K562 (cell line): ENCODE data around the gene FMN2. TPM values are rescaled to one million over a fixed set of nuclear protein-coding genes. Genes with fewer than 3 reads are reported as not detected.

Source experiments
- ATAC-seq: fragments of 200-7000 bp; cut with Tn5 transposase; 3 replicates; pipeline ENCODE4 v1.9.1; 2020; ENCODE audit warnings: moderate library complexity
- BruUV-seq: library from RNA; stranded (reverse); fragments of 400-500 nt; replicated peaks from 2 replicates; lab custom pipeline; 2021; lab: Mats Ljungman, UMichigan
- CTCF ChIA-PET: fragments of 300-600 bp; formaldehyde crosslinking; extraction: SDS; loops from one replicate; lab custom pipeline; 2021; ENCODE audit warnings: low intra/inter-chr PET ratio; lab: Yijun Ruan, JAX
- POLR2A ChIA-PET: fragments of 300-600, 350-650 bp; sonication (Branson Sonifier 250); formaldehyde crosslinking; extraction: SDS; loops from one replicate; lab custom pipeline; 2021; ENCODE audit warnings: antibody characterized with exemption, inconsistent platforms; lab: Yijun Ruan, JAX
- DNase-seq, 4 experiments: peaks; one replicate each; pipeline versions ENCODE4 v3.0.0 to v3.0.0-alpha.2; 2011 to 2018; ENCODE audit warnings: low spot score in 3 of 4, mixed read lengths in 3 of 4; ENCODE audit errors: extremely low read depth in 1 of 4
- FAIRE-seq: peaks from 2 replicates; lab custom pipeline; 2011; peaks lifted over from hg19 to GRCh38; lab: Jason Lieb, UNC
- H2AFZ ChIP-seq: 2 replicates; pipeline ENCODE4 v1.6.0; 2011; ENCODE audit warnings: low read depth, low read length, control low read depth, inconsistent platforms
- H3K27ac ChIP-seq: fragments of 200-600 bp; 3 replicates; pipeline ENCODE4 v1.8.0; 2011; ENCODE audit warnings: low read depth, mild to moderate bottlenecking, control low read depth, inconsistent platforms, low read length, moderate library complexity, mixed read lengths; ENCODE audit errors: extremely low read depth
- H3K27me3 ChIP-seq, 2 experiments: fragments of 300-600 bp in 1 of 2; 2 replicates in 1 of 2; 3 replicates in 1 of 2; pipeline versions ENCODE4 v1.6.0 to v1.8.0; 2011; ENCODE audit warnings: inconsistent platforms in 2 of 2, low read length in 2 of 2, mild to moderate bottlenecking in 1 of 2, mixed read lengths in 1 of 2, moderate library complexity in 1 of 2; ENCODE audit not compliant: control insufficient read depth in 2 of 2, insufficient read depth in 2 of 2
- H3K36me3 ChIP-seq: fragments of 300-600 bp; 3 replicates; pipeline ENCODE4 v1.8.0; 2011; ENCODE audit warnings: mild to moderate bottlenecking, low read length, inconsistent platforms; ENCODE audit not compliant: control insufficient read depth, insufficient read depth
- H3K4me1 ChIP-seq, 2 experiments: fragments of 200-600 bp in 1 of 2; replicated peaks in 1 of 2; 2 replicates in 1 of 2; 3 replicates in 1 of 2; pipeline versions ENCODE4 v1.5.1 to v1.8.0; 2011; ENCODE audit warnings: inconsistent platforms in 2 of 2, low read length in 2 of 2, mild to moderate bottlenecking in 1 of 2, mixed read lengths in 1 of 2, moderate library complexity in 1 of 2; ENCODE audit not compliant: control insufficient read depth in 2 of 2, insufficient read depth in 2 of 2
- H3K4me2 ChIP-seq: 2 replicates; pipeline ENCODE4 v1.6.1; 2011; ENCODE audit warnings: low read length, control low read depth, inconsistent platforms, mixed read lengths; ENCODE audit not compliant: insufficient read depth
- H3K4me3 ChIP-seq: fragments of 200-600 bp; sonication (generic), shearing (Covaris generic); 2 replicates; pipeline ENCODE4 v1.5.1; 2016; ENCODE audit warnings: control low read depth, inconsistent platforms
- H3K79me2 ChIP-seq: fragments of 200-600 bp; 3 replicates; pipeline ENCODE4 v1.8.0; 2011; ENCODE audit warnings: low read length, inconsistent platforms; ENCODE audit not compliant: control insufficient read depth, insufficient read depth
- H3K9ac ChIP-seq, 2 experiments: 2 replicates each; pipeline versions ENCODE4 v1.6.0 to v1.6.1; 2011; ENCODE audit warnings: low read depth in 2 of 2, low read length in 2 of 2, control low read depth in 1 of 2, inconsistent platforms in 1 of 2, mild to moderate bottlenecking in 1 of 2, mixed read lengths in 1 of 2; ENCODE audit not compliant: insufficient read depth in 1 of 2
- H3K9me1 ChIP-seq: one replicate; pipeline ENCODE4 v1.6.0; 2011; ENCODE audit warnings: inconsistent platforms, mild to moderate bottlenecking, low read length, moderate library complexity; ENCODE audit not compliant: control insufficient read depth, insufficient read depth
- H3K9me3 ChIP-seq: replicated peaks from 2 replicates; pipeline ENCODE4 v1.5.1; 2011; ENCODE audit warnings: low read depth, low read length, inconsistent platforms; ENCODE audit not compliant: control insufficient read depth, insufficient read depth
- H4K20me1 ChIP-seq: replicated peaks from 2 replicates; pipeline ENCODE4 v1.6.1; 2011; ENCODE audit warnings: low read length, inconsistent platforms, mixed read lengths; ENCODE audit not compliant: control insufficient read depth, insufficient read depth
- BRF1 ChIP-seq: IDR thresholded peaks from 3 replicates; pipeline ENCODE4 v1.6.1; 2011; ENCODE audit warnings: borderline replicate concordance, mild to moderate bottlenecking; ENCODE audit not compliant: insufficient read length; ENCODE audit errors: extremely low read depth
- FOXP1 ChIP-seq: sonication (generic); formaldehyde crosslinking; IDR thresholded peaks from 2 replicates; pipeline ENCODE4 v1.8.0; 2022; ENCODE audit warnings: mild to moderate bottlenecking, missing genetic modification reagents
- FUS ChIP-seq: fragments of 200-400 bp; formaldehyde crosslinking; optimal IDR thresholded peaks from 2 replicates; pipeline ENCODE3; 2017; ENCODE audit warnings: low read depth, low read length
- HDAC2 ChIP-seq: fragments of 450-650 bp; IDR thresholded peaks from 2 replicates; pipeline ENCODE4 v1.6.1; 2016; ENCODE audit warnings: mild to moderate bottlenecking
- HNRNPH1 ChIP-seq: fragments of 200-400 bp; formaldehyde crosslinking; optimal IDR thresholded peaks from 2 replicates; pipeline ENCODE3; 2017; ENCODE audit warnings: low read depth, mild to moderate bottlenecking, low read length, moderate library complexity
- MYC ChIP-seq, 2 experiments: fragments of 250-450 bp in 1 of 2; sonication (Bioruptor Pico) in 1 of 2; IDR thresholded peaks; 2 replicates each; pipeline versions ENCODE4 v1.5.1 to v1.6.1; 2012 to 2021; ENCODE audit warnings: low read depth in 2 of 2, borderline replicate concordance in 1 of 2, improper control_type of control experiment in 1 of 2, low read length in 1 of 2, mild to moderate bottlenecking in 1 of 2, moderate library complexity in 1 of 2
- NCOR1 ChIP-seq: fragments of 450-650 bp; IDR thresholded peaks from 2 replicates; pipeline ENCODE4 v1.6.1; 2016; ENCODE audit warnings: mild to moderate bottlenecking, moderate library complexity
- POLR2AphosphoS5 ChIP-seq: IDR thresholded peaks from 2 replicates; pipeline ENCODE4 v1.6.1; 2011; ENCODE audit warnings: mild to moderate bottlenecking, low read depth, low read length, moderate library complexity; ENCODE audit not compliant: control insufficient read depth, insufficient read depth
- RBM15 ChIP-seq: fragments of 200-400 bp; formaldehyde crosslinking; IDR thresholded peaks from 2 replicates; pipeline ENCODE4 v1.6.1; 2018; ENCODE audit warnings: mild to moderate bottlenecking, low read length, moderate library complexity; ENCODE audit not compliant: insufficient read depth
- RBM17 ChIP-seq: fragments of 200-400 bp; formaldehyde crosslinking; IDR thresholded peaks from 2 replicates; pipeline ENCODE4 v1.6.1; 2017; ENCODE audit warnings: low read depth, mild to moderate bottlenecking, low read length, borderline replicate concordance
- RHOXF2B ChIP-seq: fragments of 250-450 bp; sonication (Bioruptor Pico); conservative IDR thresholded peaks from 2 replicates; pipeline ENCODE4 v1.5.1; 2021
- THAP7 ChIP-seq: fragments of 250-450 bp; sonication (Bioruptor Pico); IDR thresholded peaks from 2 replicates; pipeline ENCODE4 v1.5.0; 2021
- ZNF3 ChIP-seq: fragments of 250-450 bp; sonication (Bioruptor Pico); IDR thresholded peaks from 2 replicates; pipeline ENCODE4 v1.5.0; 2021; ENCODE audit warnings: mild to moderate bottlenecking, moderate library complexity
- ZNF512 ChIP-seq: IDR thresholded peaks from 2 replicates; pipeline ENCODE4 v1.6.1; 2016; ENCODE audit warnings: missing genetic modification characterization, missing compliant biosample characterization
- WGBS: fragments of 100-300 bp; shearing (Covaris generic); methylation state at CpG from one replicate; pipeline ENCODE4 v1.1.6; 2016; ENCODE audit warnings: low coverage, mixed read lengths; ENCODE audit not compliant: insufficient coverage; ENCODE audit errors: missing lambda C conversion rate; 5-methylcytosine and 5-hydroxymethylcytosine counted together
- in situ Hi-C: fragments of 300-500 bp; cut with MboI; formaldehyde crosslinking; loops from 4 replicates; pipeline ENCODE4 v1.15.0; 2018; ENCODE audit warnings: inconsistent platforms, mixed read lengths
- intact Hi-C: fragments of 100-400 bp; cut with micrococcal nuclease; formaldehyde crosslinking; loops from 2 replicates; pipeline ENCODE4 v1.14.2; 2022
- polyA plus RNA-seq, 8 experiments: library from polyadenylated mRNA; depleted of rRNA in 4 of 8; stranded (reverse) in 5 of 8; unstranded in 3 of 8; fragments of >200 nt; fragmentation: Nextera tagmentation in 2 of 8; fragmentation: Illumina TruSeq in 1 of 8; extraction: Ambion mirVana in 2 of 8; extraction: Trizol in 1 of 8; gene quantifications; 2 replicates each; pipeline versions ENCODE4 v1.2.1 to v1.2.3, GENCODE V29; 2011 to 2014; ENCODE audit warnings: inconsistent platforms in 1 of 8, missing spikeins in 1 of 8
- total RNA-seq, 7 experiments: library from RNA; depleted of rRNA in 6 of 7; stranded (reverse); fragments of >200 nt in 6 of 7; fragmentation: Illumina TruSeq in 2 of 7; extraction: Trizol in 2 of 7; gene quantifications; 2 replicates each; pipeline versions ENCODE4 v1.2.1 to v1.2.3, GENCODE V29; 2011 to 2021; ENCODE audit warnings: low replicate concordance in 1 of 7

Gene FMN2
- total and polyA plus RNA-seq, 9 of the 15 experiments (the other 6 are each of a cell fraction or from before 2014, with no cell fraction given): 0.15 to 0.45 (median 0.16) TPM; not detected in 3

- Histone ChIP-seq H3K4me3 (no peak overlapping the region), H3K9me3 (no peaks in the 10 kb centered on the region), H2AFZ (no peak overlapping the region), H3K36me3 (no peaks in the 10 kb centered on the region), H3K9ac (no peak overlapping the region), H3K27ac (no peak overlapping the region), H3K27me3 (peaks cover 18 to 20% of the 10 kb centered on the region in 2 experiments), H3K79me2 (no peaks in the 10 kb centered on the region), H3K4me2 (no peak overlapping the region), H3K9me1 (no peaks in the 10 kb centered on the region), H3K4me1 (peaks cover 0 to 21% of the 10 kb centered on the region in 2 experiments; a peak in 1 of 5 replicates), H4K20me1 (no peaks in the 10 kb centered on the region)
- BruUV-seq: no TSS peak
- 1% methylated on average over 5 of the region's 5 CpGs for WGBS
- in situ Hi-C loops: no loop called here
- TF ChIP-seq ZNF512 (tag): no peak
- TF ChIP-seq POLR2AphosphoS5: no peak
- TF ChIP-seq NCOR1: no peak
- no peak for TF ChIP-seq RBM15
- TF ChIP-seq RHOXF2B (CRISPR knock-in tag): no peak
- TF ChIP-seq RBM17: no peak
- no peak for TF ChIP-seq BRF1
- TF ChIP-seq HDAC2: no peak
- no peak for TF ChIP-seq FOXP1 (CRISPR knock-in tag)
- no peak for TF ChIP-seq ZNF3 (CRISPR knock-in tag)
- no peak for TF ChIP-seq FUS
- no peak for TF ChIP-seq HNRNPH1
- TF ChIP-seq MYC (IDR thresholded peaks at IDR 0.05; ENCODE audit: low read depth, low read length): no peak
- no peak for TF ChIP-seq MYC (CRISPR knock-in tag; IDR thresholded peaks at IDR 0.05; ENCODE audit: borderline replicate concordance, low read depth)
- no peak for TF ChIP-seq THAP7 (CRISPR knock-in tag)
- ChIA-PET CTCF (no interaction called here), POLR2A (interaction anchor here (0.8 kb wide), 1 partner anchor 27 kb away, joined by 3 read pairs; no protein-coding TSS in a partner anchor)
- FAIRE-seq (no peak), DNase-seq (no peak), ATAC-seq (no peak)
- intact Hi-C loops: no loop called here
Measured at GRCh38 chr1:240090957-240091600, 604 bp upstream of the FMN2 start.
